ENCODE data around the gene TOP2A. TPM values are rescaled to one million over a fixed set of nuclear protein-coding genes. Genes with fewer than 3 reads are reported as not detected.

The TOP2A gene
- total RNA-seq, 1 donor = 145 TPM

DNA sequence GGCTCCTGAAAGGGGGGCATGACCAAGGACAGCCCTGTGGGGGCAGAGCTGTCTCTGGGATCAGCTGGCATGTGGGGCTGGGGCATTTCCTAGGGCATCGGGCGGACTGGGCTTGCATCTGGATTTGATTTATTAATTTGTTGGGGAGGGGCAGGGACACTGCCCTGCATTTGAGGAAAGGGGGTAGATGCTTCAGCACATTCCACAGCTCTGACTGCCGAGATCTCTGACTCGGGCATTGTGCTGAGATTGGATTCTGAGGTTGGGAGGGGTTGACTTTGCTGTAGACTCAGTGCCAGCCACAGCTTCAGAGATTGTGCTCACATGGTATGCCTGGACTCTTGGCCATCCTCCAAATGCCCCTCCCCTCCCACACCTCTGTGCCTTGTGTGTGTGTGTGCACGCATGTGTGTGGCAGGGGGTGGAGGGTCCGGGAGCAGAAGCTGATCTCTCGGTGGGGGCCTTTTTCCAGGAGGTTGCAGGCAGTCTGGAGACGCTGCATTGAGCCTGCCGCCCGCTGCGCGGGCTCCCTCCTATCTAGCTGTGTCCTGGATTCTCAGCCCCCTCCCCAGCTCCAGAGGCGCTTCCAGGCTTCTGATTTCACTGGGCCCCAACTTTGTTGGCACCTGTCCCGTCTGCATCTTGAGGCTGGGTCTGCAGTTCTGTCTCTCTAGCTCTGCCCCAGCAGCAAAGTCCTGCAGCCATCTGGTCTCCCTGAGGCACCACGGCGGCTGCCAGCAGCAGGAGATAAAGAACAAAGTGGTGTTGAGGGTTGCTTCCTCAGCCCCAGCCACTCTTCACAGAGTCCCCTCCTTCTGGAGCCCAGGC, 40.5 kb upstream of the TOP2A start:
- DNase-seq (ENCODE audit: low read depth) = peak; percentile 97
- no peak for TF ChIP-seq CTCF (IDR thresholded peaks at IDR 0.05; ENCODE audit: insufficient read depth, low read length)
- H3K4me3 ChIP-seq (ENCODE audit: low read depth, low read length) = no peak overlapping the region

DNA sequence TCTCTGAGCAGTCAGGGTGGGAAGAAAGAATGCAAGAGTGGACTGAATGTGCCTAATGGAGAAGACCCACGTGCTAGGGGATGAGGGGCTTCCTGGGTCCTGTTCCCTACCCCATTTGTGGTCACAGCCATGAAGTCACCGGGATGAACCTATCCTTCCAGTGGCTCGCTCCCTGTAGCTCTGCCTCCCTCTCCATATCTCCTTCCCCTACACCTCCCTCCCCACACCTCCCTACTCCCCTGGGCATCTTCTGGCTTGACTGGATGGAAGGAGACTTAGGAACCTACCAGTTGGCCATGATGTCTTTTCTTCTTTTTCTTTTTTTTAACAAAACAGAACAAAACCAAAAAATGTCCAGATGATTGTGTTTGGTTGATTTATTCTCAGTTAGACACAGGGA, 39.7 kb upstream of the TOP2A start:
- TF ChIP-seq CTCF (IDR thresholded peaks at IDR 0.05; ENCODE audit: insufficient read depth, low read length) = no peak
- H3K4me3 ChIP-seq (ENCODE audit: low read depth, low read length) = no peak overlapping the region
- DNase-seq (ENCODE audit: low read depth) = no peak

DNA sequence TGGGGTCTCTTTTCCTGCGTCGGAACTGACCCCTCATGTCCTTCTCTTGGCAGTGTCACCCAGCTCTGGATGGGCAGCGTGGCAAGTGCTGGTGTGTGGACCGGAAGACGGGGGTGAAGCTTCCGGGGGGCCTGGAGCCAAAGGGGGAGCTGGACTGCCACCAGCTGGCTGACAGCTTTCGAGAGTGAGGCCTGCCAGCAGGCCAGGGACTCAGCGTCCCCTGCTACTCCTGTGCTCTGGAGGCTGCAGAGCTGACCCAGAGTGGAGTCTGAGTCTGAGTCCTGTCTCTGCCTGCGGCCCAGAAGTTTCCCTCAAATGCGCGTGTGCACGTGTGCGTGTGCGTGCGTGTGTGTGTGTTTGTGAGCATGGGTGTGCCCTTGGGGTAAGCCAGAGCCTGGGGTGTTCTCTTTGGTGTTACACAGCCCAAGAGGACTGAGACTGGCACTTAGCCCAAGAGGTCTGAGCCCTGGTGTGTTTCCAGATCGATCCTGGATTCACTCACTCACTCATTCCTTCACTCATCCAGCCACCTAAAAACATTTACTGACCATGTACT, 38.8 kb upstream of the TOP2A start:
- DNase-seq (ENCODE audit: low read depth) = peak; percentile 84
- no peak for TF ChIP-seq CTCF (IDR thresholded peaks at IDR 0.05; ENCODE audit: insufficient read depth, low read length)
- no peak overlapping the region for H3K4me3 ChIP-seq (ENCODE audit: low read depth, low read length)

DNA sequence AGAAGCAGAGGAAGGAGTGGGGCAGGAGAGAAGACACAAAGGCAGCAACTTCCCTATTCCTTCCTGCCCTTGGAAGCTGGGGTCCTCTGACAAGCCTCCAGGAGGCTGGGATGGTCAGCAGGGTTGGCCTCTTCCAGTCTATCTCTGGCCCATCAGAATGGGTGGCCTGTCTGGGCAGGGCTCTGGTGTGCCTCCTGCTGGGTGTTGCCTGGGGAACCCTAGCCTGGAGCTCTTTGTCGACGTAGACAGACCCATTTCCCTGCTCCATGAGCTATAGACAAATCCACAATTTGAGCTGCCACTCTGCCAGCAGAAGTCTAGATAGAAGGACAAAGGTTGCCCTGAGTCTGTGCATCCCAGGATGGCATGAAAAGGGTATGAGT, 36.9 kb upstream of the TOP2A start:
- no peak for DNase-seq (ENCODE audit: low read depth)
- peak overlapping the region; percentile 3 for H3K4me3 ChIP-seq (ENCODE audit: low read depth, low read length)
- TF ChIP-seq CTCF (IDR thresholded peaks at IDR 0.05; ENCODE audit: insufficient read depth, low read length) = peak; percentile 9

GRCh38 chr17:40453881-40454612, 36.4 kb upstream of the TOP2A start:
- H3K4me3 ChIP-seq (ENCODE audit: low read depth, low read length) = peak overlapping the region; percentile 3
- DNase-seq (ENCODE audit: low read depth) = peak; percentile 89
- TF ChIP-seq CTCF (IDR thresholded peaks at IDR 0.05; ENCODE audit: insufficient read depth, low read length) = no peak

DNA sequence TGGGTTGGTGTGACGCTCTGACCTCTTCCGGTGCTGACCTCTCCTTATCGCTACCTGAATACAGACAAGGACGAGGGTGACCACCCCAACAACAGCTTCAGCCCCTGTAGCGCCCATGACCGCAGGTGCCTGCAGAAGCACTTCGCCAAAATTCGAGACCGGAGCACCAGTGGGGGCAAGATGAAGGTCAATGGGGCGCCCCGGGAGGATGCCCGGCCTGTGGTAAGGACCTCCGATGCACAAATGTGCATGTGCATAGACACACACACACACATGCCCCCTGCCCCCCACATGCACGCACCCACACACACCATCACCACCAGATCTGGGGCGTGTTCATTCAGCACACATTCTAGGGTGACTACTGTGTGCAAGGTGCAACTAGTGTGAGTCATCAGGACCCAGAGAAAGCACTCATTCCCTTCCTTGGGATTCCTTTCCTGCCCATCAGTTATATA, 35.3 kb upstream of the TOP2A start:
- DNase-seq (ENCODE audit: low read depth) = peak; percentile 45
- TF ChIP-seq CTCF (IDR thresholded peaks at IDR 0.05; ENCODE audit: insufficient read depth, low read length) = no peak
- peak overlapping the region; percentile 5 for H3K4me3 ChIP-seq (ENCODE audit: low read depth, low read length)
